ENCODE results near the gene MIA2. TPM values are rescaled to one million over a fixed set of nuclear protein-coding genes. Genes with fewer than 3 reads are reported as not detected.

MIA2 gene
- total RNA-seq, 1 donor from 2014 or later: 41.2 TPM

DNA sequence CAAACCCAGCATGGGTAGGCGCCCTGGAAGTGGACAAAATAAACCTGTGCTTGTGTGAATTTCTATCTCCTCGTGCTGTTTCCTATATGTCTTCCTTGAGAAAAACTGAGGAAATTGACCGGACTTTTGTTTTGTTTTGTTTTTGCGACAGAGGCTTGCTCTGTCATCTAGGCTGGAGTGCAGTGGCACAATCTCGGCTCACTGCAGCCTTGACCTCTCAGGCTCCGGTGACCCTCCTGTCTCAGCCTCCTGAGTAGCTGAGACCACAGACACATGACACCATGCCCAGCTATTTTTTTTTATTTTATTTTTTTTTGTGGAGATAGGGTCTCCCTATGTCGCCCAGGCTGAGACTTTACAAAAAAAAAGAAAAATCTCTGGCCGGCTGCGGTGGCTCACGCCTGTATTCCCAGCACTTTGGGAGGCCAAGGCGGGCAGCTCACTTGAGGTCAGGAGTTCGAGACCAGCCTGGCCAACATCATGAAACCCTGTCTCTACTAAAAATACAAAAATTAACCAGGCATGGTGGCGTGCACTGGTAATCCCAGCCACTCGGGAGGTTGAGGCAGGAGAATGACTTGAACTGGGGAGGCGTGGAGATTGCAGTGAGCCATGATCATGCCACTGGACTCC lies 22.5 kb upstream of the MIA2 start:
- no peak for DNase-seq (ENCODE audit: low read depth)
- TF ChIP-seq, protein P1, sequence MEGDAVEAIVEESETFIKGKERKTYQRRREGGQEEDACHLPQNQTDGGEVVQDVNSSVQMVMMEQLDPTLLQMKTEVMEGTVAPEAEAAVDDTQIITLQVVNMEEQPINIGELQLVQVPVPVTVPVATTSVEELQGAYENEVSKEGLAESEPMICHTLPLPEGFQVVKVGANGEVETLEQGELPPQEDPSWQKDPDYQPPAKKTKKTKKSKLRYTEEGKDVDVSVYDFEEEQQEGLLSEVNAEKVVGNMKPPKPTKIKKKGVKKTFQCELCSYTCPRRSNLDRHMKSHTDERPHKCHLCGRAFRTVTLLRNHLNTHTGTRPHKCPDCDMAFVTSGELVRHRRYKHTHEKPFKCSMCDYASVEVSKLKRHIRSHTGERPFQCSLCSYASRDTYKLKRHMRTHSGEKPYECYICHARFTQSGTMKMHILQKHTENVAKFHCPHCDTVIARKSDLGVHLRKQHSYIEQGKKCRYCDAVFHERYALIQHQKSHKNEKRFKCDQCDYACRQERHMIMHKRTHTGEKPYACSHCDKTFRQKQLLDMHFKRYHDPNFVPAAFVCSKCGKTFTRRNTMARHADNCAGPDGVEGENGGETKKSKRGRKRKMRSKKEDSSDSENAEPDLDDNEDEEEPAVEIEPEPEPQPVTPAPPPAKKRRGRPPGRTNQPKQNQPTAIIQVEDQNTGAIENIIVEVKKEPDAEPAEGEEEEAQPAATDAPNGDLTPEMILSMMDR (IDR thresholded peaks at IDR 0.05; ENCODE audit: insufficient read depth, low read length, poor library complexity, severe bottlenecking): no peak

DNA sequence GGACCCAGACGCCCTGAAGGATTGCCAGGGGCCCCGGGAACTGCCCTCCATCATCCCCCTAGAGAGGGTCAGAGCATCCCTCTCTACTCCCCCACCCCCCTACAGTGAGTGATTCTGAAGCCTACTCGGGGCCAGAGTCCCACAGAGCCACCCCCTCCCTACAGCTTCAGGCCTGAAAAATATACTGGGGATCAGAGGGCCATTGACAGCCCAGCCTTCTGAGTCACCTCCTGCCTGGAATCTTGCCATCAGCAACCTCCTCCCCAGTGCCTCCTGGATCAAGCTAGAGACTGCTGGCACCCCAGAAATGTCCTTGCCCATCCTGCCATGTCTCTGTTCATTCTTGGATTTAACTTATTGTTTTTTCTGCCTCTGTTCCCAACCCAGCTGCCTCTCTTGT lies 21.7 kb upstream of the MIA2 start:
- DNase-seq (ENCODE audit: low read depth): no peak
- no peaks in the 10 kb centered on the region for H3K27me3 ChIP-seq (ENCODE audit: control insufficient read depth, insufficient read depth, low read length)
- H3K36me3 ChIP-seq (ENCODE audit: control insufficient read depth, insufficient read depth, low read length): no peaks in the 10 kb centered on the region
- H3K4me3 ChIP-seq (ENCODE audit: low read depth, low read length): no peak overlapping the region
- TF ChIP-seq, protein P1 (IDR thresholded peaks at IDR 0.05; ENCODE audit: insufficient read depth, low read length, poor library complexity, severe bottlenecking): no peak

More for the DNA sequence above, 22.5 kb upstream of the MIA2 start:
- Histone ChIP-seq H3K36me3 (ENCODE audit: control insufficient read depth, insufficient read depth, low read length) (no peaks in the 10 kb centered on the region), H3K4me3 (ENCODE audit: low read depth, low read length) (no peak overlapping the region), H3K27me3 (ENCODE audit: control insufficient read depth, insufficient read depth, low read length) (no peaks in the 10 kb centered on the region)

DNA sequence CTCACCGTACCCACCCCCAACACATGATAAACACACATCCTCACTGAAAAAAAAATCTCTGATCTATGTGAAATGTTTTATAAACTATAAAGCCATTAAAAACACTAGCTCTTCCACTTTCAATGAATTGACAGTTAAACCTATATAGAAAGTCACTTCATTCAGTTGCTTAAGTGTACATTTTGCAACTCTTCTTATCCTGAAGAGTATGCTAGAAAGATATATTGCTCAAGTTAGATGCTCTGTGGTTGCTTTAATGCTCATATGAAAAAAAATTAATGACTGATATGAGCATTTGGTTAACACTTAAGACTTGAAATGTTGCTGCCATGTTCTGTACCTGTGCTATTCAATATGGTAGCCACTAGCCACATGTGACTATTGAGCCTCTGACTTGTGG lies 21.0 kb upstream of the MIA2 start:
- TF ChIP-seq, protein P1 (IDR thresholded peaks at IDR 0.05; ENCODE audit: insufficient read depth, low read length, poor library complexity, severe bottlenecking): no peak
- no peak for DNase-seq (ENCODE audit: low read depth)
- Histone ChIP-seq H3K27me3 (ENCODE audit: control insufficient read depth, insufficient read depth, low read length) (no peaks in the 10 kb centered on the region), H3K4me3 (ENCODE audit: low read depth, low read length) (no peak overlapping the region), H3K36me3 (ENCODE audit: control insufficient read depth, insufficient read depth, low read length) (no peaks in the 10 kb centered on the region)

DNA sequence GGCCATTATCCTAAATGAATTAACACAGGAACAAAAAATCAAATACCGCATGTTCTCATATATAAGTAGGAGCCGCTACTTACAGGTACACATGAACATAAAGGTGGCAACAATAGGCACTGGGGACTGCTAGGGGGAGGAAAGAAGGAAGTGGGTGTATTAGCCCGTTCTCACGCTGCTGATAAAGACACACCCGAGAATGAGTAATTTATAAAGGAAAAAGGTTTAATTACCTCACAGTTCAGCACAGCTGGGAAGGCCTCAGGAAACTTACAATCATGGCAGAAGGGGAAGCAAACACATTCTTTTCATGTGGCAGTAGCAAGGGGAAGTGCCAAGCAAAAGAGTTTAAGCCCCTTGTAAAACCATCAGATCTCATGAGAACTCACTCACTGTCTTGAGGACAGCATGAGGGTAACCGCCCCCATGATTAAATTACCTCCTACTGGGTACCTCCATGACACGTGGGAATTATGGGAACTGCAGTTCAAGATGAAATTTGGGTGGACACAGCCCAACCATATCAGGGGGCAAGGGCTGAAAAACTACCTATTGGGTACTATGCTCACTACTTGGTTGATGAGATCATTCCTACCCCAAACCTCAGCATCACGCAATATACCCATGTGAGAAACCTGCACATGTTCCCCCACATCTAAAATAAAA lies 16.4 kb upstream of the MIA2 start:
- DNase-seq (ENCODE audit: low read depth): no peak
- no peak overlapping the region for H3K4me3 ChIP-seq (ENCODE audit: low read depth, low read length)
- no peaks in the 10 kb centered on the region for H3K36me3 ChIP-seq (ENCODE audit: control insufficient read depth, insufficient read depth, low read length)
- H3K27me3 ChIP-seq (ENCODE audit: control insufficient read depth, insufficient read depth, low read length): no peaks in the 10 kb centered on the region
- TF ChIP-seq, protein P1 (IDR thresholded peaks at IDR 0.05; ENCODE audit: insufficient read depth, low read length, poor library complexity, severe bottlenecking): no peak

DNA sequence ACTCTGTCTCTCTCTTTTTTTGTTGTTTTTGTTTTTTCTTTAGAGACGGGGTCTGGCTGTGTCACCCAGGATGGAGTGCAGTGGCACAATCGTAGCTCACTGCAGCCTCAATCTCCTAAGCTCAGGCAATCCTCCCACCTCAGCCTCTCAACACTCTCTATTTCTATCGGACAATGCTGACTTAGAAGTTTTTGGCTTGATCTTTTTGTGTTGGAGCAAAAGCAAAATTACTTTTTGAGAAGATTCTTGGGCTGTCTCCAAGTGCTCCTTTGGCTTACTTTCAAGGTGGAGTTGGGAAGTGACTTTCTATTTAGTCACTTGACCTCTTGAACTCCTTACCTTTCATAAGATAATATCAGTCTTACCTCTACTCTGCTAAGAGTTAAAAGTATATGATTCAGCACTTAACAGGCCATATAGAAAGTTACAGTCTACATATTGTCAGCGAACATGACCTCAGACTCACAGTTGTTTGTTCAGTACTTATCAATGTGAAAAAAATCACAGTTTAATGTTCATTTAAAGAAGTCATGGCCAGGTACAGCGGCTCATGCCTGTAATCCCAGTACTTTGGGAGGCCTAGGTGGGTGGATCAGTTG lies 15.4 kb upstream of the MIA2 start:
- H3K27me3 ChIP-seq (ENCODE audit: control insufficient read depth, insufficient read depth, low read length): no peaks in the 10 kb centered on the region
- no peaks in the 10 kb centered on the region for H3K36me3 ChIP-seq (ENCODE audit: control insufficient read depth, insufficient read depth, low read length)
- no peak for DNase-seq (ENCODE audit: low read depth)
- TF ChIP-seq, protein P1 (IDR thresholded peaks at IDR 0.05; ENCODE audit: insufficient read depth, low read length, poor library complexity, severe bottlenecking): no peak
- H3K4me3 ChIP-seq (ENCODE audit: low read depth, low read length): no peak overlapping the region
